Daoy (cell line): ENCODE data around the gene SLC22A1. TPM values are rescaled to one million over a fixed set of nuclear protein-coding genes. Genes with fewer than 3 reads are reported as not detected.

Experiments used
- total RNA-seq: library from RNA; depleted of rRNA; stranded (reverse); fragments of >200 nt; shearing (Covaris generic); gene quantifications from 2 replicates; pipeline ENCODE4 v1.2.3, GENCODE V29; 2014; rRNA removed

The SLC22A1 gene
- total RNA-seq, 1 experiment from 2014 or later, result 0.23 TPM

Other genes starting within 250 kb of the SLC22A1 start
- gene MAS1, start 230.8 kb upstream of the SLC22A1 start, total RNA-seq, result not detected in 2 replicates
- gene IGF2R, start 152.7 kb upstream of the SLC22A1 start, total RNA-seq, result 26.2 and 41.1 TPM in 2 replicates
- gene SLC22A2, start 137.0 kb downstream of the SLC22A1 start, total RNA-seq, result 0.60 and 1.1 TPM in 2 replicates
- gene SLC22A3, start 226.6 kb downstream of the SLC22A1 start, total RNA-seq, result 0.77 and 1.8 TPM in 2 replicates